ENCODE results near the gene GAN. TPM values are rescaled to one million over a fixed set of nuclear protein-coding genes. Genes with fewer than 3 reads are reported as not detected.

GAN gene
- total and polyA plus RNA-seq, 2 experiments from 2014 or later = 1.6 to 5.7 TPM

GRCh38 chr16:81268509-81268908 is 46.3 kb upstream of the GAN start:
- Histone ChIP-seq H2AFZ (no peak overlapping the region), H4K20me1 (ENCODE audit: insufficient read depth) (no peaks in the 10 kb centered on the region)
- DNase-seq = no peak

GRCh38 chr16:81273223-81273950 is 41.4 kb upstream of the GAN start:
- whole genome bisulfite sequencing, 2 experiments (ENCODE audit: low coverage in 1 of 2, low lambda C conversion rate in 2 of 2, missing lambda C conversion rate in 2 of 2) = 42 to 46% methylated on average over 10 of the region's 10 CpGs

More at GRCh38 chr16:81268509-81268908, 46.3 kb upstream of the GAN start:
- Histone ChIP-seq H3K27me3 (replicated peaks; ENCODE audit: insufficient read depth) (no peaks in the 10 kb centered on the region), H3F3A (ENCODE audit: insufficient read depth) (no peaks in the 10 kb centered on the region), H3K4me2 (ENCODE audit: unreplicated experiment) (no peak overlapping the region), H3K9ac (no peak overlapping the region), H3K4me1 (ENCODE audit: insufficient read depth) (no peaks in the 10 kb centered on the region), H3K9me3 (ENCODE audit: low read depth) (no peaks in the 10 kb centered on the region), H3K27ac (no peak overlapping the region), H3K36me3 (ENCODE audit: low read depth) (no peaks in the 10 kb centered on the region), H3K79me2 (ENCODE audit: insufficient read depth) (no peaks in the 10 kb centered on the region), H3K9me2 (ENCODE audit: insufficient read depth) (no peaks in the 10 kb centered on the region), H3K4me3 (no peak overlapping the region)
- 70 to 76% methylated on average over 5 of the region's 5 CpGs for WGBS, 2 experiments (ENCODE audit: low coverage in 1 of 2, low lambda C conversion rate in 2 of 2, missing lambda C conversion rate in 2 of 2)
- TF ChIP-seq EZH2phosphoT487 (IDR thresholded peaks at IDR 0.05; ENCODE audit: insufficient read depth, low read depth) (no peak), EZH2 (IDR thresholded peaks at IDR 0.05; ENCODE audit: insufficient read depth, poor library complexity, severe bottlenecking) (no peak)
- in situ Hi-C loops (cut with MboI) = no loop called here

GRCh38 chr16:81275064-81275532 is 39.7 kb upstream of the GAN start:
- Histone ChIP-seq H3K4me1 (ENCODE audit: insufficient read depth) (no peaks in the 10 kb centered on the region), H3K79me2 (ENCODE audit: insufficient read depth) (no peaks in the 10 kb centered on the region), H2AFZ (no peak overlapping the region), H3K27me3 (replicated peaks; ENCODE audit: insufficient read depth) (no peaks in the 10 kb centered on the region), H3K4me2 (ENCODE audit: unreplicated experiment) (no peak overlapping the region), H4K20me1 (ENCODE audit: insufficient read depth) (no peaks in the 10 kb centered on the region), H3K27ac (no peak overlapping the region), H3K9me2 (ENCODE audit: insufficient read depth) (no peaks in the 10 kb centered on the region), H3F3A (ENCODE audit: insufficient read depth) (no peaks in the 10 kb centered on the region), H3K9ac (no peak overlapping the region), H3K4me3 (no peak overlapping the region), H3K36me3 (ENCODE audit: low read depth) (no peaks in the 10 kb centered on the region), H3K9me3 (ENCODE audit: low read depth) (no peaks in the 10 kb centered on the region)
- in situ Hi-C loops (cut with MboI) = no loop called here
- no peak for DNase-seq
- 79 to 85% methylated on average over 9 of the region's 9 CpGs for WGBS, 2 experiments (ENCODE audit: low coverage in 1 of 2, low lambda C conversion rate in 2 of 2, missing lambda C conversion rate in 2 of 2)
- TF ChIP-seq EZH2phosphoT487 (IDR thresholded peaks at IDR 0.05; ENCODE audit: insufficient read depth, low read depth) = no peak
- no peak for TF ChIP-seq EZH2 (IDR thresholded peaks at IDR 0.05; ENCODE audit: insufficient read depth, poor library complexity, severe bottlenecking)

More at GRCh38 chr16:81273223-81273950, 41.4 kb upstream of the GAN start:
- Histone ChIP-seq H3K27ac (no peak overlapping the region), H3K9me2 (ENCODE audit: insufficient read depth) (no peaks in the 10 kb centered on the region), H4K20me1 (ENCODE audit: insufficient read depth) (no peaks in the 10 kb centered on the region), H3K9ac (no peak overlapping the region), H3K4me1 (ENCODE audit: insufficient read depth) (no peaks in the 10 kb centered on the region), H2AFZ (no peak overlapping the region), H3K4me2 (ENCODE audit: unreplicated experiment) (no peak overlapping the region), H3K4me3 (no peak overlapping the region), H3K27me3 (replicated peaks; ENCODE audit: insufficient read depth) (no peaks in the 10 kb centered on the region), H3K9me3 (ENCODE audit: low read depth) (no peaks in the 10 kb centered on the region), H3K36me3 (ENCODE audit: low read depth) (no peaks in the 10 kb centered on the region), H3K79me2 (ENCODE audit: insufficient read depth) (no peaks in the 10 kb centered on the region), H3F3A (ENCODE audit: insufficient read depth) (no peaks in the 10 kb centered on the region)
- in situ Hi-C loops (cut with MboI) = no loop called here
- no peak for DNase-seq
- TF ChIP-seq EZH2 (IDR thresholded peaks at IDR 0.05; ENCODE audit: insufficient read depth, poor library complexity, severe bottlenecking) (no peak), EZH2phosphoT487 (IDR thresholded peaks at IDR 0.05; ENCODE audit: insufficient read depth, low read depth) (no peak)

GRCh38 chr16:81275795-81276194 is 39.0 kb upstream of the GAN start:
- no peak for DNase-seq
- Histone ChIP-seq H4K20me1 (ENCODE audit: insufficient read depth) (no peaks in the 10 kb centered on the region), H2AFZ (no peak overlapping the region), H3K36me3 (ENCODE audit: low read depth) (no peaks in the 10 kb centered on the region), H3K27me3 (replicated peaks; ENCODE audit: insufficient read depth) (no peaks in the 10 kb centered on the region), H3K9ac (no peak overlapping the region), H3K27ac (no peak overlapping the region), H3K4me2 (ENCODE audit: unreplicated experiment) (no peak overlapping the region), H3K4me1 (ENCODE audit: insufficient read depth) (no peaks in the 10 kb centered on the region), H3F3A (ENCODE audit: insufficient read depth) (no peaks in the 10 kb centered on the region), H3K79me2 (ENCODE audit: insufficient read depth) (no peaks in the 10 kb centered on the region), H3K9me3 (ENCODE audit: low read depth) (no peaks in the 10 kb centered on the region), H3K4me3 (no peak overlapping the region), H3K9me2 (ENCODE audit: insufficient read depth) (no peaks in the 10 kb centered on the region)
- 78 to 91% methylated on average over 6 to 9 of the region's 9 CpGs for WGBS, 2 experiments (ENCODE audit: low coverage in 1 of 2, low lambda C conversion rate in 2 of 2, missing lambda C conversion rate in 2 of 2)
- TF ChIP-seq EZH2 (IDR thresholded peaks at IDR 0.05; ENCODE audit: insufficient read depth, poor library complexity, severe bottlenecking) (no peak), EZH2phosphoT487 (IDR thresholded peaks at IDR 0.05; ENCODE audit: insufficient read depth, low read depth) (no peak)
- in situ Hi-C loops (cut with MboI) = no loop called here

Measured in GM23248 (cell line).